GM12878 (cell line): Measurements from ENCODE around the gene MAPKAP1.

ENCODE experiments used
- ETV6 ChIP-seq, 2 experiments: fragments of 450-650 bp in 1 of 2; IDR thresholded peaks in 1 of 2; conservative IDR thresholded peaks in 1 of 2; 2 replicates each; pipeline ENCODE4 v1.6.1; 2014; ENCODE audit warnings: antibody characterized with exemption in 1 of 2, borderline replicate concordance in 1 of 2, low read depth in 1 of 2, mild to moderate bottlenecking in 1 of 2, moderate library complexity in 1 of 2
- MYC ChIP-seq: IDR thresholded peaks from 2 replicates; pipeline ENCODE4 v1.6.1; 2011; ENCODE audit warnings: mild to moderate bottlenecking, low read length, moderate library complexity, inconsistent platforms; ENCODE audit not compliant: insufficient read depth, insufficient replicate concordance, insufficient read length, severe bottlenecking
- NFYB ChIP-seq: IDR thresholded peaks from 2 replicates; pipeline ENCODE4 v1.6.1; 2011; ENCODE audit warnings: low read depth, mild to moderate bottlenecking, low read length, improper control_type of control experiment, moderate library complexity; ENCODE audit not compliant: insufficient read depth
- POLR2A ChIP-seq: IDR thresholded peaks from 2 replicates; pipeline ENCODE4 v1.6.1; 2011; ENCODE audit warnings: low read depth, mild to moderate bottlenecking, low read length
- RAD21 ChIP-seq: IDR thresholded peaks from 2 replicates; pipeline ENCODE4 v1.6.1; 2011; ENCODE audit warnings: mild to moderate bottlenecking, low read depth, low read length, moderate library complexity; ENCODE audit not compliant: insufficient read depth
- RELA ChIP-seq: fragments of 450-650 bp; IDR thresholded peaks from 2 replicates; pipeline ENCODE4 v1.8.0; 2014; ENCODE audit warnings: borderline replicate concordance; ENCODE audit not compliant: partially characterized antibody
- RFX5 ChIP-seq: IDR thresholded peaks from 2 replicates; pipeline ENCODE4 v1.6.1; 2011; ENCODE audit warnings: low read depth, low read length, improper control_type of control experiment
- STAT3 ChIP-seq: IDR thresholded peaks from 2 replicates; pipeline ENCODE4 v1.6.1; 2011; ENCODE audit warnings: low read depth, low read length, improper control_type of control experiment
- TF ChIP-seq, protein P1 (sequence below), 3 experiments: IDR thresholded peaks in 2 of 3; conservative IDR thresholded peaks in 1 of 3; 2 replicates each; pipeline ENCODE4 v1.5.1; 2011; ENCODE audit warnings: low read depth in 3 of 3, low read length in 3 of 3, mild to moderate bottlenecking in 3 of 3, control low read depth in 2 of 3, moderate library complexity in 2 of 3, inconsistent platforms in 1 of 3, mixed read lengths in 1 of 3; ENCODE audit not compliant: control insufficient read depth in 2 of 3, insufficient read depth in 1 of 3; ENCODE audit errors: extremely low read depth in 1 of 3
- TF ChIP-seq, protein P2 (sequence below): IDR thresholded peaks from 2 replicates; pipeline ENCODE4 v1.6.1; 2012; ENCODE audit warnings: improper control_type of control experiment, low read depth, low read length; ENCODE audit not compliant: insufficient replicate concordance
- TF ChIP-seq, protein P3 (sequence below): fragments of 450-650 bp; IDR thresholded peaks from 2 replicates; pipeline ENCODE4 v1.6.1; 2014; ENCODE audit warnings: mild to moderate bottlenecking

DNA sequence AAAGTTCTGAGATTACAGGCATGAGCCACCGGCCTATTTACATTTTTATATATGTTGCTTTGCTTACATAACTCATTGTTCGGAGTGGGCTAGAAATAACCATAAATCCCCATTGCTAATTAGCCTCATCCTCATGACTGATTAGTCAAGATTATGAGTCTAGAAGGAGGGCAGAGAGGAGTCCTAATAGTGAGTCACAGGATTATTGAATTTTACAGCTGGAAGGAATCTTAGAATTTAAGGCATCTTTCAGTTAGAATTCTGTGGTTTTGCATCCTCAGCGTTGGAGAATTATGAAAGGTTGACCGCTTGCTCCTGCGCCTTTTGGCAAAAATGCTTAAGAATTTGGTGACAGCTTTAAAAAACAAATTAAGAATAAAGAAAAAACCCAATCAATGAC, 37.6 kb upstream of the MAPKAP1 start:
- TF ChIP-seq, protein P1, sequence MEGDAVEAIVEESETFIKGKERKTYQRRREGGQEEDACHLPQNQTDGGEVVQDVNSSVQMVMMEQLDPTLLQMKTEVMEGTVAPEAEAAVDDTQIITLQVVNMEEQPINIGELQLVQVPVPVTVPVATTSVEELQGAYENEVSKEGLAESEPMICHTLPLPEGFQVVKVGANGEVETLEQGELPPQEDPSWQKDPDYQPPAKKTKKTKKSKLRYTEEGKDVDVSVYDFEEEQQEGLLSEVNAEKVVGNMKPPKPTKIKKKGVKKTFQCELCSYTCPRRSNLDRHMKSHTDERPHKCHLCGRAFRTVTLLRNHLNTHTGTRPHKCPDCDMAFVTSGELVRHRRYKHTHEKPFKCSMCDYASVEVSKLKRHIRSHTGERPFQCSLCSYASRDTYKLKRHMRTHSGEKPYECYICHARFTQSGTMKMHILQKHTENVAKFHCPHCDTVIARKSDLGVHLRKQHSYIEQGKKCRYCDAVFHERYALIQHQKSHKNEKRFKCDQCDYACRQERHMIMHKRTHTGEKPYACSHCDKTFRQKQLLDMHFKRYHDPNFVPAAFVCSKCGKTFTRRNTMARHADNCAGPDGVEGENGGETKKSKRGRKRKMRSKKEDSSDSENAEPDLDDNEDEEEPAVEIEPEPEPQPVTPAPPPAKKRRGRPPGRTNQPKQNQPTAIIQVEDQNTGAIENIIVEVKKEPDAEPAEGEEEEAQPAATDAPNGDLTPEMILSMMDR (IDR thresholded peaks at IDR 0.05 in 2 of 3, conservative IDR thresholded peaks at IDR 0.05 in 1 of 3; ENCODE audit: control insufficient read depth in 2 of 3, extremely low read depth in 1 of 3, insufficient read depth in 1 of 3, low read depth in 3 of 3, low read length in 3 of 3), result no peak
- TF ChIP-seq, protein P2, sequence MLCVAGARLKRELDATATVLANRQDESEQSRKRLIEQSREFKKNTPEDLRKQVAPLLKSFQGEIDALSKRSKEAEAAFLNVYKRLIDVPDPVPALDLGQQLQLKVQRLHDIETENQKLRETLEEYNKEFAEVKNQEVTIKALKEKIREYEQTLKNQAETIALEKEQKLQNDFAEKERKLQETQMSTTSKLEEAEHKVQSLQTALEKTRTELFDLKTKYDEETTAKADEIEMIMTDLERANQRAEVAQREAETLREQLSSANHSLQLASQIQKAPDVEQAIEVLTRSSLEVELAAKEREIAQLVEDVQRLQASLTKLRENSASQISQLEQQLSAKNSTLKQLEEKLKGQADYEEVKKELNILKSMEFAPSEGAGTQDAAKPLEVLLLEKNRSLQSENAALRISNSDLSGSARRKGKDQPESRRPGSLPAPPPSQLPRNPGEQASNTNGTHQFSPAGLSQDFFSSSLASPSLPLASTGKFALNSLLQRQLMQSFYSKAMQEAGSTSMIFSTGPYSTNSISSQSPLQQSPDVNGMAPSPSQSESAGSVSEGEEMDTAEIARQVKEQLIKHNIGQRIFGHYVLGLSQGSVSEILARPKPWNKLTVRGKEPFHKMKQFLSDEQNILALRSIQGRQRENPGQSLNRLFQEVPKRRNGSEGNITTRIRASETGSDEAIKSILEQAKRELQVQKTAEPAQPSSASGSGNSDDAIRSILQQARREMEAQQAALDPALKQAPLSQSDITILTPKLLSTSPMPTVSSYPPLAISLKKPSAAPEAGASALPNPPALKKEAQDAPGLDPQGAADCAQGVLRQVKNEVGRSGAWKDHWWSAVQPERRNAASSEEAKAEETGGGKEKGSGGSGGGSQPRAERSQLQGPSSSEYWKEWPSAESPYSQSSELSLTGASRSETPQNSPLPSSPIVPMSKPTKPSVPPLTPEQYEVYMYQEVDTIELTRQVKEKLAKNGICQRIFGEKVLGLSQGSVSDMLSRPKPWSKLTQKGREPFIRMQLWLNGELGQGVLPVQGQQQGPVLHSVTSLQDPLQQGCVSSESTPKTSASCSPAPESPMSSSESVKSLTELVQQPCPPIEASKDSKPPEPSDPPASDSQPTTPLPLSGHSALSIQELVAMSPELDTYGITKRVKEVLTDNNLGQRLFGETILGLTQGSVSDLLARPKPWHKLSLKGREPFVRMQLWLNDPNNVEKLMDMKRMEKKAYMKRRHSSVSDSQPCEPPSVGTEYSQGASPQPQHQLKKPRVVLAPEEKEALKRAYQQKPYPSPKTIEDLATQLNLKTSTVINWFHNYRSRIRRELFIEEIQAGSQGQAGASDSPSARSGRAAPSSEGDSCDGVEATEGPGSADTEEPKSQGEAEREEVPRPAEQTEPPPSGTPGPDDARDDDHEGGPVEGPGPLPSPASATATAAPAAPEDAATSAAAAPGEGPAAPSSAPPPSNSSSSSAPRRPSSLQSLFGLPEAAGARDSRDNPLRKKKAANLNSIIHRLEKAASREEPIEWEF, result no peak
- TF ChIP-seq ETV6 (conservative IDR thresholded peaks at IDR 0.05 in 1 of 2, IDR thresholded peaks at IDR 0.05 in 1 of 2; ENCODE audit: borderline replicate concordance in 1 of 2, low read depth in 1 of 2), result no peak
- TF ChIP-seq RAD21, result no peak
- TF ChIP-seq RELA, result no peak
- TF ChIP-seq RFX5, result no peak
- TF ChIP-seq, protein P3, sequence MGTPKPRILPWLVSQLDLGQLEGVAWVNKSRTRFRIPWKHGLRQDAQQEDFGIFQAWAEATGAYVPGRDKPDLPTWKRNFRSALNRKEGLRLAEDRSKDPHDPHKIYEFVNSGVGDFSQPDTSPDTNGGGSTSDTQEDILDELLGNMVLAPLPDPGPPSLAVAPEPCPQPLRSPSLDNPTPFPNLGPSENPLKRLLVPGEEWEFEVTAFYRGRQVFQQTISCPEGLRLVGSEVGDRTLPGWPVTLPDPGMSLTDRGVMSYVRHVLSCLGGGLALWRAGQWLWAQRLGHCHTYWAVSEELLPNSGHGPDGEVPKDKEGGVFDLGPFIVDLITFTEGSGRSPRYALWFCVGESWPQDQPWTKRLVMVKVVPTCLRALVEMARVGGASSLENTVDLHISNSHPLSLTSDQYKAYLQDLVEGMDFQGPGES, result no peak
- TF ChIP-seq MYC, result no peak
- TF ChIP-seq POLR2A, result no peak
- no peak for TF ChIP-seq NFYB
- TF ChIP-seq STAT3, result no peak
